GM18508 (cell line): ENCODE data around the gene YARS2.
"Not testable (repeated sequence)": the region's sequence is repeated elsewhere in the genome, so short reads cannot be mapped to it uniquely, and the experiment has no call there.

Source experiments
- ATAC-seq: cut with Tn5 transposase; IDR thresholded peaks from one replicate; pipeline ENCODE4 v1.9.1; 2021; ENCODE audit warnings: moderate number of reproducible peaks; ENCODE audit not compliant: insufficient read depth, unreplicated experiment

Gene YARS2

DNA sequence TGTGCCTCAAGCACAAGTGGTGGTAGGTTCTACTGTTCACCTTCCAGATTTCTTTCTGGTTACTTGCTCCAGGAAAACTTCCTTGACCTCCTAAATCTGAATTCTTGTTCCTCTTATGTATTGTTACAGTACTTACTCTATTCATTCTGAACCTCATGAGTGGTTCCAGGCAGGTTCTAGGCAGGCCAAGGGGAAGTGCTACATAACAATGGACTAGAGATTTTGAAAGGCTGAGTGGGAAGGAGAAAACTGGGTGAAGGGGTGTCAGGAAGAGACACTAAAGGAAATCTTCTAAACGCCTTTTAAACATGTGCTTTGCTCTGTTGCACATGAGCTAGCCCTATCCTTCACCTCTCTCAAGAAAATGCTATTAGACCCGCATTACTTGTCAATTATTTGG is 1.6 kb downstream of the YARS2 start:
- ATAC-seq, result no peak

DNA sequence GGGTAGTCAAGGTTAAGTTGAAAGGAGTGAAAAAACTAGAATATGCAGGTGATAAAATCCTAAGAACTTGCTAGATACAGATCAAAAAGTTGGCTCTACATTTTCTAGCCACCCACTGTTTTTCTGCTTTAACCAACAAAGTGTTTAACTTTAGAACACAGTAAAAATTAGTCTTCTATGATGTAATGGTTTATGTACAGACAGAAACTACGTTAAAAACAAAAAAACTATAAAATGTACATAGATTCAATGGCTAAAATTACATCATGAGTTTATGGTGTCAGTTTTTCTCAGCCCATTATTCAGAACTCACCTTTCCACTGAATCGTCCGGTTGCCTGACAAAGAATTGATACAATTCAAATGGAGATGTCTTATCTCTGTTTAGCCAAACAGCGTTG is 2.1 kb downstream of the YARS2 start:
- no peak for ATAC-seq

DNA sequence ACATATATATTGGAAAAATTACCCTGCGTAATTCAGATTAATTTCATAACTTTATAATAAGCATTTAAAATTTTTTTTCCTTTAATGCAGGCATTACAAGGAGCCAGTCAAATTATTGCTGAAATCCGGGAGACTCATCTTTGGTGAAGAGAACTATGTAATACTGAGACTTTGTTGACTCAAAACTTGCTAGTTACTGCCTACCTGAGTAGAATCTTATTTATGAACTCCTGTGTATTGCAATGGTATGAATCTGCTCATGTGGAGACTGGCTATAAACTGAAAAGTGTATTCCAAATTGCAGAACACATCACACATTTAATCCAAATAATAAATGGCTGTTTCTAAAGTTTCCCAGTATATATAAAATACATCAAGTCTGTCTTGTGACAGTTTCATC is 12.4 kb downstream of the YARS2 start:
- ATAC-seq, result no peak

DNA sequence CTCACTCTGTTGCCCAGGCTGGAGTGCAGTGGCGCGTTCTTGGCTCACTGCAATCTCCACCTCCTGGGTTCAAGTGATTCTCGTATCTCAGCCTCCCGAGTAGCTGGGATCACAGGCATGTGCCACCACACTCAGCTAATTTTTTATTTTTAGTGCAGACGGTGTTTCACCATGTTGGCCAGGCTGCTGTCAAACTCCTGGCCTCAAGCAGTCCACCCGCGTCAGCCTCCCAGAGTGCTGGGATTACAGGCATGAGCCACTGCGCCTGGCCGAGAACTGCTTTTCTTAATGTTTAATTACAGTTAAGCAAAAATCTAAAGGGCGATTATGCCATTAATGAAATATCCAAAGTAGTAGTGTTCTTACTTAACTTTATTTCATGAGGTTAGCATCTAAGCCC is 13.6 kb downstream of the YARS2 start:
- ATAC-seq, result no peak

DNA sequence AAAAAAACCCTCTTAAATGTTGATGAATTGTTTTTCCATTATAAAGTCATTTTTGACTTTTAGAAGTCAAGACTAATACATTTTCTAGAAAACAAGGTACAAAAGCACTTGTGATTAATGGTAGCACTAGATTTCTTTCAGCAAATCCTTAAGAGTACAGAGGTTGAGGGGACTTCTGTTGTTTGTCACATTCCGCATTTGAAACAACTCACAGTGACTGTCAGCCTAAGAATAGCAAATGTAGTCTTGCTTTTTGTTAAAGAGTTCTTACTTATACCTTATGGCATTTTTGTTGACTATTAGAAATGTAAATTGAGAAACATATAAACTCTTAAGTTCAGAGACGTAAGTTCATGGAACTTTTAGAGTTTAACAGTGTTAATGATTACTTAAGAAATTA is 16.4 kb downstream of the YARS2 start:
- no peak for ATAC-seq

DNA sequence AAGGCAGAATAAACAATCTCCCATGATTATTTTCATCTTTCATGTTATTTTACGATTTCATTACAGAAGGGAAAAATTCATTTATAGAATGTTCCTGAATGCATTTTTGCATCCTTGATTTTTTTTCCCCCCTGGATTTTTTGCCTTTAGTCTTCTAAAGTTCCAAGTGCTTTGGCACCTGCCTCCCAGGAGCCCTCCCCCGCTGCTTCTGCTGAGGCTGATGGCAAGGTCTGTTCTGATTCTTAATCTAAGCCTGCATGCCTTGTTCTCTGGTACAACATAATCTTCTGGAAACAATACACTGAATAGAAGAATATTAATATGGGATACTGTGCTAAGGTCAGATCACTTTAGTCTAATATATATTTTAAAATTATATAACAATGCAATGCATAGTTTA is 18.0 kb downstream of the YARS2 start:
- ATAC-seq, result no peak

DNA sequence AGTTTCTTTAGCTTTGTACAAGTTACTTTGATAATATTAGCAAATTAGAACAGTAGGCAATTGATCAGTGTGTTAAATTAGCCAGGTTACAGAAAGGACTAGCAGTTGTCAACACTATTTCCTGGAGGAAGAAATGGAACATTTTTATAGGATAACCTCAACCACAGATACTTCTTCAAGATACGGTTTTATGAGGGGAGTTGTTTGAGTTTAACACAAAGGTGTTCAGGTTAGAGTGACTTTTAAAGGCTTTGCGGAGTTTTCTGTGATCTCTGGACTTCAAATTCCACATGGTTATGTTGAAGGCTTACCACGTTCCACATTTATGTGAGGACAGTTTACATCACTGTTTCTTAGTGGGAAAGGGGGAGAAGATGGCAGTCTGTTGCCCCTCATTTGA is 19.3 kb downstream of the YARS2 start:
- ATAC-seq, result no peak

DNA sequence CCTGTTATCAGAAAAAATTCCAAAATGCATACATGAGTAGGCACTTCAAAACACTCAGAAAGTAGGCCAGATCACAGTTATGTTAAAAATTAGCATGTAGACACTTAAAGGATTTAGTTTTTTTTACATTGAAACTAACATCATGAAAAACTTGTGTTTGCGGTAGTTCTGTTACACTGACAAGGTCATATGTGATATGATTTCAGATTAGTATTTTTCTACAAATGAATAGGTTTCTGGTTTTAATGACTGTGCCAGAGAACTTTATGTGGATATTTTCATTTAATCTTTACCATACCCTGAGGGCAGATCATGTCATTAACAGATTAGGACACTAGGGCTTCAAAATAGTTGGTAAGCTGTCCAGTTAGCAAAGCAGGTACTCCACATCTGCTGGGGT is 20.7 kb downstream of the YARS2 start:
- ATAC-seq, result no peak

DNA sequence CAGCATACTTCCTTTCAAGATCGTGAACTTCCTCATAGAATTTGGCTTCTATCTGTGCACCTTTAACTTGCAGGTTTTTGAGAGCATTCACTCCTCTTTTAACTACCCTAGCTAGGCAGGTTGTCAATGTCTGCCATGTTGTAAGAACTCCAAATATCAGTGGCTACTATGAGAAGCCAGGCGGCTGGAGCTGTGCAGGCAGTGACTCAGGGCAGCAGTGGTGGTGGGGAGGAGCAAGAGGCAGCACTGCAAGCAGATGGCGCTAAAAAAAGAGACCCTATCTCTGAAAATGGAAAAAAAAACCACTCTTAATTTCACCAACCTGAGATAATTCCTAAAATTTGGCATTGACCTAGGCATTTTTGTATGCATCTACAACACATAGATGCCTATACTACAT is 28.5 kb downstream of the YARS2 start:
- ATAC-seq, result no peak

DNA sequence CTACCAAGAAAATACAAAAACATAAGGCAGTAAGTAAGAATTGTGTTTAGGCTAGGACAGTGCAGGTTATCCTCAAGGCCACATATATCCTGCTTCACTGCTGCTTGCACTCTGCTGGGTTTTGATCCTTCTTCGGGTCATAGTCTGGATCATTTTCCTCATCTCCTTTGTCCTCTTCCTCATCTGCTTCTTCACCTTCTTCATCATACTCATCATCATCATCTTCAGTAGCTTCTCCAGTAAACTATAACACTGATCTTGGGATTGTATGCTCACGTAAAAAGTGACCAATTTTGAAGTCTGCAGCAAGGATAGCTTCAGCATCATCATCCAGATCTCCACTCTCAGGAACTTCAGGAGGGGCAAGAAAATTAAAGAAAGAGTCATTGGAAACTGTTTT is 29.4 kb downstream of the YARS2 start:
- no peak for ATAC-seq

DNA sequence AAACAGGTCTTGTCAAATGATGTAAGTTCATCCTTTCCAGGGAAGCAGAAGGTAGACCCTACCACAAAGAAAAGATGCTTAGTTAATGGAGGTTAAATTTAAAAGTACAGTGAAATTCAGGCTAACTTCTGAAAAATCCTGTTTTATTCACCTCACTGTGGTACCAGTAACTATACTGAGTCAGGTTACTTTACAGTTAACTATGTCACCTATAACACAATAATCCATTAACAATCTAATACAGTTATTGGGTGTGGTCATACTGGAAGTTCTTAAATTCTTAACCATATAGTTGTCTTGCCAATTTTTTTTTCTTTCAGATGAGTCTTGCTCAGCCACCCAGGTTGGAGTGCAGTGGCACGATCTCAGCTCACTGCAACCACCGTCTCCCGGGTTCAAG is 30.4 kb downstream of the YARS2 start:
- ATAC-seq, result not testable (repeated sequence)

DNA sequence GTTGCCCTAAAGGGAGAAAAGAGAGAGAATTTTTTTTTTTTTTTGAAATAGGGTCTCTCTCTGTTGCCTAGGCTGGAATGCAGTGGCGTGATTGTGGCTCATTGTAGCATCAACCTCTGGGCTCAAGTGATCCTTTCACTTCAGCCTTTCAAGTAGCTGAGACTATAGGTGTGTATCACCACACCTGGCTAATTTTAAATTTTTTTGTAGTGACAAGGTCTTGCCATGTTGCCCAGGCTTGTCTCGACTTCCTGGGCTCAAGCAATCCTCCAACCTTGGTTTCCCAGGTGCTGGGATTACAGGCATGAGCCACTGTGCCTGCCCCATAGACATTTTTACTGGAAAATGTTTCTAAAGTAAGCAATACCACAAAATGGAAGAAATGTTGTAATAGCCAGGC is 36.8 kb downstream of the YARS2 start:
- ATAC-seq, result no peak

DNA sequence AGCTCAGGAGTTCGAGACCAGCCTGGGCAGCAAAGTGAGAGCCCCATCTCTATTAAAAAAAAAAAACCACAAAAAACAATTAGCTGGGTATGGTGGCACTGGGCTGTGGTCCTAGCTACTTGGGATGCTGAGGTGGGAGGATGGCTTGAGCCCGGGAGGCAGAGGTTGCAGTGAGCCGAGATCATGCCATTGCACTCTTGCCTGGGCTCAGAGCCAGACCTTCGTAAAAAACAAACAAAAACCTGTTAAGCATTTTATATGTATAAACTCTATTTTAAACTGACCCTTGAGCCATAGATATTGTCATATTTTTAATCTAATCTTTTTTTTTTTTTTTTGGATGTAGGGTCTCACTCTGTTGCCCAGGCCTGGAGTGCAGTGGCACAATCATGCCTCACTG is 40.9 kb downstream of the YARS2 start:
- ATAC-seq, result no peak

DNA sequence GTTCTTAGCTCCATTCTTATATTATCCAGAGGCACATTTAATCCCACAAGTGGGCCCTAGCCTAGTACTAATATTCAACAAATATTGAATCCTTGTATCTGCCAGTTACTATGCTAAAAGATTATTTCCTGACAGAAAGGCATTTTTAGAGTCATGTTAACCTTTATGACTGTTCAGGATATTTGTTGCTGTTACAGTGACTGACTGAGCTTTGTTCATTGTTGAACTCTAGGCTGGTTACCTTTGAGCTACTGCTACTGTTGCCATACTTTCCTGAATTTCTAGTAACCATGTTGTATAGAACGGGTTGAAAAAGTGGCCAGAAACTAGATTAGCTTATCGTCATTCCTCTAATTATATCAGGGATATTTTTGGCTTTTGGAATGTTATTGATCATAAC is 46.8 kb downstream of the YARS2 start:
- no peak for ATAC-seq

DNA sequence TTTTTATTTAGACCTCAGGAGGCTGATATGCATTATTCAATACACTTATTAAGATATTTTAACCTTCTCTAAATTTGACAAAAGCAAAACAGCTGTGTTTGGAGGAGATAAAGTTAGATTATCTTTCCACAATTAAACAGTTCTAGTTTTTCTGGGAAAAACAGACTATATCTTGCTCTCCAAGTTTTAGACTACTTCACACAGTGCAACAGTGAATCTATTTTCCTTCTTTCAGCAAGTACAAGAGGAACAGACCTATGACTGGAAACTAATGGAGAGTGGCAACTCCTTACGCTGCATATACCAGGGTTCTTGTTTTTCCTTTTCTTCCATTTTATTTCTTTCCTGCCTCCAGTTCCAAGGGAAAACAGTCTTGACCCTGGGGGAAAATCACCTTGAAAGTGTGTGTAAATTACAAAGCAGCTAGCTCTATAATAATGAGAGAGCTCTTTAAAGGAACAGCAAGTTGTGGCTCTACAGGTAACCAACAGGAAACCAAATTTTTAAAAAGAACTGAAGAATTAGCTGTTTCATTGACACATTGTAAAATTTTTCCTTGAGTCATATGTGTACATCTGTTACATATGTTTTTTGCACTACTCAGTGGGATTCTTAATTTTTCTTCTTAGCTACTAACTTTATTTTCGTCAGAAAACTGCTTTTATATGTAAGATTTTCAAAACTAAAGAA is 49.2 kb downstream of the YARS2 start:
- no peak for ATAC-seq

DNA sequence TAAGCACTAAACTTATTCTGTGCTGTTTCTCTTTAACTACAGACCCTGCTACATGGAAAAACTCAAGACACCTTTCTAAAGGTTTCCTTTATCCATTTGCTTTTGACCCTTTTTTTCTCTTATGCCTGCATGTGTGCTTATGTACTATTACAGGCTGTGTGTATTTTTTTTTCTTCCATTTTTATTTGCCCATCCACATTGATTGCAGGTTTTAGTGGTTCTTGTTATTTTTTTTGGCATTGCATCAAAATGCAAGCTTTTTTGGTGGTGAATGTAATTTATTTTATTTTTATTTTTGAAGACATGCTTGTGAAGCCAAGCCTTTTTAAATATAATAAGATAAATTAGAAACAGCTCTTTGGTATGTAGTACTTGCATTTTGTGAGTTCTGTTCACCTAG is 49.9 kb downstream of the YARS2 start:
- ATAC-seq, result no peak

DNA sequence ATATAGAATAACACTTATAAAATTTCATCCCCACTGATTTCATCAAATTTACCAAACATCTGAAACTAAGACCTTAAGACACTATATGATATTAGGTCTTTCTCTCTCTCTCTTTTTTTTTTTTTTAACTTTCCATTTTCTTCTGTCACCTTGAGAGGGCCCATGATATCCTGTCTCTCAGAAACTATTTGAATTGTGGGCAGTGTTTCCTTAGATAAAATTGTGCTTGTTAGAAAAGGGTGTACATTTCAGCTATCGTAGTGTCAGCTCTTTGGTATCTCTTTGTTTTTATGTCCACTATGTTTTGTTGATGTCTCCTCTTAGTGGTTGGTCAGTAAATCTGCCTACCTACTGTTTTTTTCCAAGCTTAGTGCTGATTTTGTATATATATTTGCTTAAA is 52.8 kb downstream of the YARS2 start:
- no peak for ATAC-seq

DNA sequence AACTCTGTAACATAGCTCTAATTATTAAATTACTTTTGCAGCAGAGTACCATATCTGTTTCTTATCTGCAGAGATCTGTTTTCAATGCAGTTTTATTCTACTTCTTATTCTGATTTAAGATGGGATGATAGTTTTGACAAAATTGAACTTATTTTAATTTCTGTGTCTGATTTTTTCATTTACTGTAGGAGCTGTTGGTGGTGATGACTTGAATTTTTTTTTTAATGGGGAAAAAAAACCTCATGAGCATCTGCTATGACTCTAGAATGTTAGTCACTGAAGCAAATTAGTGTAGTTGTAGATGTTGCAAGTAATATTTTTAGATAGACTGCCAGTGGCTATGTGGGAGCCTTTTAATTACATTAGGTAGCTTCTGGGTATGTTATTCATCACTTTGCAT is 53.2 kb downstream of the YARS2 start:
- no peak for ATAC-seq

DNA sequence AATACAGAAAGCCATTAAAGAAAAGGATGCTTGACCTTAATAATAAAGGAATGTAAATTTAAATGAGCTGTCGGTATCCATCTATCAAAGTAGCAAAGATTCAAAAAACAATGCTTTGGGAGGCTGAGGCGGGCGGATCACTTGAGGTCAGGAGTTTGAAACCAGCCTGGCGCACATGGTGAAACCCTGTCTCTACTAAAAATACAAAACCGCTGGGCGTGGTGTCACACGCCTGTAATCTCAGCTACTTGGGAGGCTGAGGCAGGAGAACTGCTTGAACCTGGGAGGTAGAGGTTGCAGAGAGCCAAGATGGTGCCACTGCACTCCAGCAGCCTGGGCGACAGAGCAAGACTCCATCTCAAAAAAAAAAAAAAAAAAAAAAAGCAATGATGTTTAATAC is 56.3 kb downstream of the YARS2 start:
- ATAC-seq, result not testable (repeated sequence)

DNA sequence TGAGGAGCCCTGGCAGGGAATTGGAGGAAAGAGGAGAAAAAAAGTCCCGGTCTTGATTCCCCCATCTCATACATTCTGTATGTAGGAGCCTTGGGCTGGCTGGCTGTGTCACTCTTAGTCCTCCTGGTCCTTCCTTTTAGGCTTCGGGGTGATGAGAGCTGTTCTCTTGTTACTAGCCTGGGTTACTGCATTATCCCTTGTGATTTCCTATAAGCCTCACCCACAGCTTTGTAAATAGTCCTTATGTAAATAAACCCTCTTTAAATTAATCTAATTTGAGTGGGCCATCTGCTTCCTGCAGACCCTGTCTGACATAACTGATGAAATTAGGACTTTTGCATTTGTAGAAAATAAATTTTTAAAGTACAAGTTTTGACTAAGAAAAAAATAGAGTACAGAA is 57.4 kb downstream of the YARS2 start:
- no peak for ATAC-seq

DNA sequence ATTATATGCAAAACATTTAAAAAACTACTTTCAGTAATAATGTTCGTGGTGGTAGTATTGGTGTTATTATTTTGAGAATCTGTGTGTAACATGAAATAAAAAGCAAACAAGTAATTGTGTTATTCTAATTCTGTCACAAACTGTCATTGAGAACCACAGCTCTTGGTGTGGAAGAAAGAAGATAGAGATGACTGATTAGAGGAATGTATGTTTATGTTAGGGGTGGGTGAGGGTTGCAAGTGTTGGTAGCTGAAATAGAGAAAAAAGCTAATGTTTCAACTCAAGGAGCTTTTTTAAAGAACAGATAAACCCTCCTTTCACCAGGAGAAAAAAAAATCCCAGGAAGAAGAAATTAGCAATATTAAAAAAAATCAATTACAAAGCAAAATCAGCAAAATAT is 58.3 kb downstream of the YARS2 start:
- ATAC-seq, result no peak
